ENCODE measurements around the gene CYTH1.

- no peak for TF ChIP-seq CTCF (IDR thresholded peaks at IDR 0.05 in 8 of 11, conservative IDR thresholded peaks at IDR 0.05 in 3 of 11)
- TF ChIP-seq POLR2A (IDR thresholded peaks at IDR 0.05): no peak
These were observed 49.7 kb downstream of the CYTH1 start for GRCh38 chr17:78732354-78732753.

Data from spleen (tissue), 7 donors.